NK-92 treated with Interleukin-12 subunit alpha and Interleukin-12 subunit beta, amount 100 ng/mL, for 24 hours (cell line): Measurements from ENCODE around the gene HNRNPC.
"Not testable (repeated sequence)": the region's sequence is repeated elsewhere in the genome, so short reads cannot be mapped to it uniquely, and the experiment has no call there.

Source experiments
- DNase-seq: peaks from one replicate; lab custom pipeline; 2025; lab: John Stamatoyannopoulos, UW

Gene HNRNPC

DNA sequence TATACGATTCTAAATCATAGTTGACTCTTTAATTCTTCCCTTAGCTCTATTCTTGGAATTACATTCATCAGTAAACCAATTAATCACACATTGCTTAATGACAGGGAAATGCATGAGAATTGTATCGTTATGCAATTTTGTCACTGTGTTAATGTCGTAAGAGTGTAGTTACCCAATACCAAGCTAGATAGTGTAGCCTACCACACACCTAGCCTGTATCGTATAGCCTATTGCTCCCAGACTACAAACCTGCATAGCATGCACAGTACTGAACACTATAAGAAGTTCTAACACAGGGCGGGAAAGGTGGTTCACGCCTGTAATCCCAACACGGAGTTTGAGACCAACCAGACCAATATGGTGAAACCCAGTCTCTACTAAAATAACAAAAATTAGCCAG, 24.7 kb downstream of the HNRNPC start:
- no peak for DNase-seq

DNA sequence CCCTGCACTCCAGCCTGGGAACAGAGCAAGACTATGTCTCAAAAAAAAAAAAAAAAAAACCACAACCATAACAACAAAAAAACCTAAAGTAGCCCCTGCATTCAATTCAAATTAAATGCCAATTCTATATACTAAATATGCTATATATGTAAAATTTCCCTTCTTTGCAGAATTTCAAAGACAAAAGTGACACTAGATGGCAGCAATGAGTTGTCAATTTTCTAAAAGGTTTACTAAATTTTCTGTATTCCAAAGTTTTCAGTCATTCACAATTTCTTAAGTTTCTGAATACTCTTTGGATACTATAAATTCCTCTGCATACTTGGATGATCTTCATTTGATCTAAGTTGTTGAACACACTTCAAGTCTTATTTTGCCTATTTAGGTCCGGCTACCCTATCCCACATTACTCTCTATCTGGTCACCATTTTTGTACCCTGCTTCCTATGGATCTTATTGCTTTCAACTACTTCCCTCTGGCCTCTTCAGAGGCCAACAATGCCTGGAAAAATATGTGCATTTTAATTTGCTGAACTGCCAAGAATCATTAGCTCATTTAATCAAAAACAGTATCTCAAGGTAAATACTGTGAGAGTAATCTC, 27.9 kb downstream of the HNRNPC start:
- no peak for DNase-seq

- no peak for DNase-seq
Observed at GRCh38 chr14:21240417-21240816, 28.8 kb downstream of the HNRNPC start.

- no peak for DNase-seq
Observed at GRCh38 chr14:21238823-21239518, 30.3 kb downstream of the HNRNPC start.

DNA sequence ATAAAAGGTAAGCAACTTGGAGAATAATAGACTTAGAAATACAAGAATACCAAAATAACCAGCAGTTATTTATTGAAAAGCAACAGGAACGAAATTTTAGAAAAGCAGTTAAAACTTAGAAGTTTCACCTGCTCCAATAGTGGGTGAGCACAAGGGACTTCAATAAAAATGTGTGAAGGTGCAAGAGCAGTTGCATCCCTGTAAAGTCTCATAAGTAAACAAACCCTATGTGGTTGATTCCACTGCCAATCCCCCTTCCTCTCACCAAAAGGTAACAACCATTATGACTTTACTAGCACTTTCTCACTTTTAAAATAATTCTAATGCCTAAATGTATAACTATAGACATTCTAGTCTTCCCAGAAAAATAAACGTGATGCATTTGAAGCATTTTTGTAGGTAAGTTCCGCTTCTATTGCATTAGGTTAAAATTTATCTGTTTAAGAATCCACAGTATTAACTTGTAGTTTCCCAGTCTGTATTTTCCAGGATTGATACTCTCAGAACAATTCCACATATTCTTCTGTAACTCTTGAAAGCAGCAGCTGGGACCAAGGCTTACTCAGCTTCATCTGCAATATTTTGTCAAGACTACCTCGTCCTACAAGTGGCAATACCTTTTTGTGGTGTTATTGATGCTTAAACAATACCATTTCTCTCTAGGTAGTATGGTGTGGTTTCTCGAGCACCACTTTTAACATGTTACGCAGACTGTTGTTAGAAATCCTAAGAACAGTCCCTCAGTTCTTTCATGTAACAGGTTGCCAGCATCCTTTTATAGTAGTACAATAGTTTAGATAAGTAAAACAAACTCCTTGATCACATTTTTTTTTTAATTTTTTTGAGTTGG, 32.1 kb downstream of the HNRNPC start:
- DNase-seq = no peak

- DNase-seq = no peak
Observed at GRCh38 chr14:21234112-21234511, 35.1 kb downstream of the HNRNPC start.

DNA sequence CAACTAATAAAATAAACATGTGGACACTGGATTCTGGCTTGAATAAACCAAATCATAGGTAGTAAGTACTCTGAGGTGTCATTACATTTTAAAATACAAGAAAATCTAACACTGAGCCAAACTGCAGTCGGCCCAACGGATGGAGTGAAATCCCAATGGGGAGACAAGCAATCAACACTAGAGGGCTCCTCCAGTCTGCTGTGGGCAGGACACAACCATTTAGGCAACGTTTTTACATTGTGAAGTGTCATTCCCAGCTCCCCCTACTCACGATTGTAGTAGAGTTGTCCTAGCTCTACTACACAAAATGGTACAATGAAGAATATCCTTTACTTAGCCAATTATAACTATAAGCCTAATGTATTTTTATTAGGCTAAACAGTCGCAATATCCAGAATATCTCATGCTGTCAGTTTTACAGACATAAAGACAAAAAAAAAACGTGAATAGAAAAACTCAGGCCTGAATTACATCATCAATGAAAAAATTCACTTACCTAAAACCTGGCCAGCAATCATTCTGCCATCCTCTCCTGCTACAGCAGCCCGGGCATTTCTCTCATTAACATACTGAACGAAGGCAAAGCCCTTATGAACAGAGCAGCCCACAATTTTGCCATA, 35.7 kb downstream of the HNRNPC start:
- no peak for DNase-seq

DNA sequence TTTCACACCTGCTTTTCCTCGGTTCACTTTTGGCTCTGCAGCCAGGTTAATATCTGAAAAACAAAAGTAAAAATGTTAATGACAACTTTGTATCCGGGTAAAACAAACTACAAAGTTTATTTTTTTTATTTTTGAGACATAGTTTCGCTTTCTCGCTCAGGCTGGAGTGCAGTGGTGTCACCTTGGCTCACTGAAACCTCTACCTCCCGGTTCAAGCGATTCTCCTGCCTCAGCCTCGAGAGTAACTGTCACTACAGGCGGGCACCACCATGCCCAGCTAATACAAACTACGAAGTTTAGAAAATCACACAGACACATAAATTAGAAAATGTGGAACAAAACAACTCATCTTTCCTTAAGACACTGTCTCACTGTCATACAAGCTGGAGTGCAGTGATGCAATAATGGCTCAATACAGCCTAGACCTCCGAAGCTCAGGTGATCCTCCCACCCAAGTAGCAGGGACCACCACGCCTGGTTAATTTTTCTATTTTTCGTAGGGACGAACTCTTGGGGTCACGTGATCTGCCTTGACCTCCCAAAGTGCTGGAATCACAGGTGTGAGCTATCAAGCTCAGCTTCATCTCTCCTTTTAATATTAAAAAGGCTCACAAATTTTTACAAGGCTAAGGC, 38.1 kb downstream of the HNRNPC start:
- DNase-seq = no peak

DNA sequence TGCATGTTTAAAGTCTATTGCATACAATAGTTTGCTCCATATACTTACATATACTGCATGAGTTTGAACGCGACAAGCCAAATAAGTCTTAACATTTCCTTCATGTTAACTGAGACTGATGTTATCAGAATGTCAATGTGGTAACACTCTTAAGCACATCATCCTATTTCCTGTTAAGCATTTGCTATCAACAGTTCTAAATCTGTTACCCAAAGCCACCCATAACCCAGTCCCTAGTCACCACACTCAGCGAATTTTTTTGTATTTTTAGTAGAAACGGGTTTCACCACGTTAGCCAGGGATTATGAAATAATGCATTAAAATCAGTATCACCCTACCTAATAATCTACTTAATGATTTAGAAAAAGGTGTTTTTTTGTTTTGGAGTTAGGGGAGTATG, 39.4 kb downstream of the HNRNPC start:
- DNase-seq = no peak

- DNase-seq = no peak
Observed at GRCh38 chr14:21227981-21228380, 41.3 kb downstream of the HNRNPC start.

- no peak for DNase-seq
Observed at GRCh38 chr14:21227150-21227549, 42.1 kb downstream of the HNRNPC start.

GRCh38 chr14:21226467-21226866, 42.8 kb downstream of the HNRNPC start:
- no peak for DNase-seq

- not testable (repeated sequence) for DNase-seq
Observed at GRCh38 chr14:21225164-21225563, 44.1 kb downstream of the HNRNPC start.

DNA sequence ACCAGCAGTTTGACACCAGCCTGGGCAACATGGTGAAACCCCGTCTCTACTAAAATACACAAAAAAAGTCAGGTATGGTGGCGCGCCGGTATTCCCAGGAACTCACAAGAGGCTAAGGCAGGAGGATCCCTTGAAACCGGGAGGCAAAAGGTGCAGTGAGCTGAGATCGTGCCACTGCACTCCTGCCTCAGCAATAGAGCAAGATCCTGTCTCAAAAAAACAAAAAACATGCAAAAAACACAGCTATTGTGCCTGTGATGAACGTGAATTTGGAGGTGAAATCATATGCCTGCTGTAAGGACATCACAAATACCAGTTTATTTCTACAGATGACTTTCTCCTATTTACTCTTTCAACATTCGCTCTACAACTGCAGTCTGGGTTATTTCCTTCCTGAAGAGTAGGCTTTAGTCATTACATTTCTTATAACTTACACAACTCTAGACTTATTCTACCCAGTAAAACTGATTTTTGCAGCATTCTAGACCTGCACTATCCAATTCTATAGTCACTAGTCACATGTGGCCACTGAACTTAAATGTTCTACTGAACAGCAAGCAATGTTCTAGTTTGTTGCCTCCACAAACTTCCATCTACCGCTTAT, 48.3 kb downstream of the HNRNPC start:
- no peak for DNase-seq

- DNase-seq = no peak
Observed at GRCh38 chr14:21219561-21220111, 49.6 kb downstream of the HNRNPC start.

DNA sequence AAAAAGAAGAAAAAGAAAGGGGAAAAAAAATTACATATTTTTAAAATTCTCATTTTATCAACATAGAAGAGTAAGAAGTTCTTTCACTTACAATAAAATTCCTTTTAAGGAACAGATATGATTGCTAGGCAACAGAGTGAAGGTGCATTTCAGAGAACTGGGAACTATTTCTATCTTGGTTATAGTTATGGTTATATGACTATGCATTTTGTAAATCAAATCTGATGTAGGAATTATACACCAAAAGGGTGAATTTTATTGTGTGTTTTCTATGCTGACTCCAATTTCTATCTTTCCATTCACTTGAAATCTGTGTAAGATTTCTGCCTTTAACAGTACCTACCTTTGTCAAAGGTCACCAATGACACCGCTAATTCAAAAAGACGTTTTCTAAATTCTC, 50.1 kb downstream of the HNRNPC start:
- no peak for DNase-seq

GRCh38 chr14:21215879-21216251, 53.4 kb downstream of the HNRNPC start:
- DNase-seq = no peak

- DNase-seq = no peak
Observed at GRCh38 chr14:21215130-21215878, 53.9 kb downstream of the HNRNPC start.

DNA sequence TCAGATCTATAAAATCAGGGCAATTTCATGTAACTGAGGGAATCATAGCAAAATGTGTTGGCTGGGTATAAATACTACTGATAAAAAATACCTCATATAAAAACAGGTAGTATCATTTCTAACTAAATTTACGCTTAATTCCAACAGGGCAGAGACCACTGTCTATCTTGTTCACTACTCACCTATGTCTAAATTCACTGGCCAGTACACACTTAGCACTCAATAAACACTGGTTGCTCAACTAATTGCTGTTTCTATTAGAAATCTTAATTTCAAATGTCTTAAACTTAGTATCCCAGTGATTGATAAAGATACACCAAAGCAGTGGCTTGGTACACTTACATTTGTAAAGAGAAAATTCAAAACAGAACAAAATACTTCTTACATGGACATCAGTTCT, 55.6 kb downstream of the HNRNPC start:
- DNase-seq = no peak

- DNase-seq = not testable (repeated sequence)
Observed at GRCh38 chr14:21212824-21213223, 56.4 kb downstream of the HNRNPC start.

- DNase-seq = no peak
Observed at GRCh38 chr14:21211509-21211908, 57.7 kb downstream of the HNRNPC start.
